GM18909 (cell line): ENCODE data around the gene KRT14.
"Not testable (repeated sequence)": the region's sequence is repeated elsewhere in the genome, so short reads cannot be mapped to it uniquely, and the experiment has no call there.

Experiments used
- ATAC-seq: cut with Tn5 transposase; IDR thresholded peaks from one replicate; pipeline ENCODE4 v1.9.1; 2021; ENCODE audit warnings: mild to moderate bottlenecking; ENCODE audit not compliant: unreplicated experiment, poor library complexity

KRT14 gene

DNA sequence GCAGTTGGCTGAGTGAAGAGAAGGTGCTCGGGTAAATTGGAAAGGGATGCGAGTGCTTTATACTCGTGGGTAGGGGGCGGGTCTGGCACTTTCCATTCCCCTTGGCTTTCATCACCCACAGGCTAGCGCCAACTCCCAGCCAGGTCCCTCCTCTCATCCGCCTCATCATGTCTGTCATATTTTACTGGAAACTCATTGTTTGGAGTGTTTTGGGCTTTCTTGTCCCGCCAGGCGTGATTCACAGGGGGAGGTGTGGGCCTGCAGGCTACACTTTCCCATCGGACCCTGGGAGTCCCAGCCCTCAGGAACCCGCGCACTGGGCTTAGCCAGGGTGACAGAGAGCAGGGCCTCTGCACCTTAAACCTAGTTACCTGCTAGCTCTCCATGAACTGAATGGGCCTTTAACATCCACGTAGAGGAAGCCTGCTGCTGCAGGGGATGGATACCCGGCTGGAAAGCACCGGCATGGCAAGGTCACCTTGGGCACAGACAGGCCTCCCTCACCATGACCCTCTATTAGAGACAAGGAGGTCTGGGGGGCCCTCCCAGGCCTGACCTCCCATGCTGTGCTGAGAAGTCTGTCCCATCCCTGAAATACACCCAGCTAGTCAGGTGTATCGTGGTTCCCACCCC lies at the start of gene KRT14:
TSS of gene KRT14 (minus strand) at position 33 of the 633 bp plus-strand sequence. CDS start 61 bp downstream, outside the sequence.
- ATAC-seq = no peak

DNA sequence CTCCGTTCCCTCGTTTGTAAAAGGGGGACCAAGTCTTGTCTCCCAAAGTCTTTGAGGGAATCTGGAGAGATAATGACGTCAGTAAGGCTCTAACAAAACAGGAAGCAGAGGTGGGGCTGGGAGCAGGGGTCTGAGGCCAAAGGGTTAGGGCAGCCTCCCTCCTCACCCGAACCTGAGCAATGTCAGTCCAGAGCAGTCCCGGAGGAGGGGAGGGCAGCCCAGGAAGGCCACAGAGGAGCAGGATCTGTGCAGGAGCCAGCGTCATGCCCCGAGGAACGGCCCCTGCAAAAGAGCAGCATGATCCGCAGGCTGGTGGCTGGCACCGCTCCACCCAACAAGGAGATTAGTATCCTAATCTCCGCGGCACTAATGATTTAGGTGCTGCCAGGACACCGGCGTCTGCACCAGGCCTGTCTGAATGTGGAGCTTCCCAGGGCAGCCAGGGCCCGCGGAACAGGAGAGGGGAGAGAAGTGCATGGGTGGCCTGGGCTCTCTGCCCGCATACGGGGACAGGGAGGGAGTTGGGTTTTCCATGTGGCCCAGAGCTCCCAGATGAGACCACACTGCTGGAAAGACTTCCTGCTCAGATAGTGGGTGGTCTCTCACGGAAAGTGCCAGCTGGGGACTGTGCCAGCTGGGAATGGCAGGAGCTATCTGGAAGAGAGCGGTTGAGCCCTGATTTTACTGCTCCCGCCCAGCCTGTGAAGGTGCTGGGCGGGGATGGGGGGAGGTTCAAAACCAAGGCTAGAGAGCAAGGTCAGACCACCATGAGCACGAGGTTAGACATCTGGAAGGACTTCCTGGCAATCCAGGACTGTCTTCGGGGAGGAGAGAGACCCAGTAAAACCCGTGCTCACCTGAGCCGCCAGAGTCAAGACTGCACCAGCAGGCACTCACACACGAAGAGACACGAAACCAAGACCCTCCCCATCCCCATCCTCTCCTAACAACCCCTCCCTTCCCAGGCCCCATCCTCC lies 48.7 kb upstream of the KRT14 start:
- no peak for ATAC-seq

DNA sequence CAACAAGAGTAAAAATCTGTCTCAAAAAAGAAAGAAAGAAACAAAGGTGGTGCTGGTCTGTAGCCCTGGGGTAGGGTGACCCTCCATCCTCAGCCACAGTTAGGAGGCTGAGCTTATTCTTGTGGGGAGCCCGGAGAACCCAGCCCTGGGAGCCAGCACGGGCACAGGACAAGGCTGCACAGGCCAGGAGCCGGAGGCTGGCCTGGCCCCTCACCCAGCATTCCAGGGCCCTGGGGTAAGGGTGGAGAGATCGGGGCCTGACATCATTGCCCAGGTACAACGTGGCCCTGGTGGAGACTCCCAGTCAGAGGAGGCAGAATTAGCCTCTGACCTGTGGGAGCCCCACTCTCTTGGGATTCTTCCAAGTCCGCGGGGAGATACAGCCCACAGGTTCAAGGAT lies 47.9 kb upstream of the KRT14 start:
- ATAC-seq = no peak

DNA sequence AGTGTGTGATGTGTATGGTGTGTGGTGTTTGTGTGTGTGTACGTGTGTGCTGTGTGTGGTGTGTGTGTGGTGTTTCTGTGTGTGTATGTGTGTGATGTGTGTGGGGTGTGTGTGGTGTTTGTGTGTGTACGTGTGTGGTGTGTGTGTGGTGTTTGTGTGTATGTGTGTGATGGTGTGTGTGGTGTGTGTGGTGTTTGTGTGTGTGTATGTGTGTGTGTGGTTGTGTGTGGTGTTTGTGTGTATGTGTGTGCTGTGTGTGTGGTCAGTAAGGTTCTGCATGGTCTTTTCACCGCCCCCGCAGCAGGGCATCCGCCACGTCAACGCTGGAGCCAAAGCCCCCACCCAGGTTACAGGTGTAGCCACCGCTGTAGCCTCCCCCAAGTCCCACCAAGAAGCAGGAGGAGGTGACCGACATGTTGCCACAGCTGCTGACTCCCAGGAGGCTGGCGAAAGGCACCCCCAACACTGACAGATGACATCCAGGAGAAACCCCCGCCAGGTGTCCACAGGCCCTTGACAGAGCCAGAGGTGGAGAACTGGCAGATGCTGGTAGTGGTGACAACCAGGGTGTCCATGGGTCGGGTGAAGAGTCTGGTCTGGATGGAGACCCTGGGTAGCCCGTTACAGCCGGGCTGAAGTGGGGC lies 47.0 kb upstream of the KRT14 start:
- ATAC-seq = no peak

DNA sequence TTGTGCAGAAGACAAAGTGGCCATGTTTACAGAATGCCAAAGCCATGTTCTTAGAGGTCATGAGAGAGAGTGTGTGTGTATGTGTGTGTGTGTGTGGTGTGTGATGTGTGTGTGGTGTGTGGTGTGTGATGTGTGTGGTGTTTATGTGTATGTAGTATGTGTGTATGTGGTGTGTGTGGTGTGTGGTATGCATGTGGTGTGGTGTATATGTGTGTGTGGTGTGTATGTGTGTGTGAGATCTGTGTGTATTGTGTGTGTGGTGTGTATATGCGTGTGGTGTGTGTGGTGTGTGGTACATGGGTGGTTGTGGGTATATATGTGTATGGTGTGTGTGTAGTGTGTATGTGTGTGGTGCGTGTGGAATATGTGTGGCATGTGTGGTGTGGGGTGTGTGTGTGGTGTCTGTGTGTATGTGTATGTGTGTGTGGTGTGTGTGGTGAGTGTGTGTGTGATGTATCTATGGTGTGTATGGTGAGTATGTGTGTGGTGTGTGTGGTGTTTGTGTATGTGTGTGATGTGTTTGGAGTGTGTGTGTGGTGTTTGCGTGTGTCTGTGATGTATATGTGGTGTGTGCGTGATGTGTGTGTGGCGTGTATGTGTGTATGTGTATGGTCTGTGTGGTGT lies 45.9 kb upstream of the KRT14 start:
- ATAC-seq = no peak

DNA sequence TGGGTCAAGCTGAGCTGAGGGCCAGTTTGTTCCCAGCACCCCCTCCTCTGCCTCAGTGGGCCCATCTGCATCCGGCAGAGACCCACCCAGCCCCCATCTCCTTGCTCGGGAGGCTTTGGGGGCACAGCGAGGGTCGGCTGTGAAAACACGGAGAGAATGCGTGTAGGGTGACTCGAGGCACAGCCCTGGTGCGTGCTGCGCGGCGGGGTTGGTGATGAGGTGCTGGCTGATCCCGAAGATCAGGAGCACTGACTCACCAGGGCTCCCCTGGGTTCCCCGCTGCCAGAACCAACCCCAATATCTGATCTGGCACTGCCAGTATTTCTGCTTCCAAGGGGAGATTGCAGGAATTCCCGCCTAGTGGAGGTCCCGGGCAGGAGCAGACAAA lies 45.2 kb upstream of the KRT14 start:
- no peak for ATAC-seq

DNA sequence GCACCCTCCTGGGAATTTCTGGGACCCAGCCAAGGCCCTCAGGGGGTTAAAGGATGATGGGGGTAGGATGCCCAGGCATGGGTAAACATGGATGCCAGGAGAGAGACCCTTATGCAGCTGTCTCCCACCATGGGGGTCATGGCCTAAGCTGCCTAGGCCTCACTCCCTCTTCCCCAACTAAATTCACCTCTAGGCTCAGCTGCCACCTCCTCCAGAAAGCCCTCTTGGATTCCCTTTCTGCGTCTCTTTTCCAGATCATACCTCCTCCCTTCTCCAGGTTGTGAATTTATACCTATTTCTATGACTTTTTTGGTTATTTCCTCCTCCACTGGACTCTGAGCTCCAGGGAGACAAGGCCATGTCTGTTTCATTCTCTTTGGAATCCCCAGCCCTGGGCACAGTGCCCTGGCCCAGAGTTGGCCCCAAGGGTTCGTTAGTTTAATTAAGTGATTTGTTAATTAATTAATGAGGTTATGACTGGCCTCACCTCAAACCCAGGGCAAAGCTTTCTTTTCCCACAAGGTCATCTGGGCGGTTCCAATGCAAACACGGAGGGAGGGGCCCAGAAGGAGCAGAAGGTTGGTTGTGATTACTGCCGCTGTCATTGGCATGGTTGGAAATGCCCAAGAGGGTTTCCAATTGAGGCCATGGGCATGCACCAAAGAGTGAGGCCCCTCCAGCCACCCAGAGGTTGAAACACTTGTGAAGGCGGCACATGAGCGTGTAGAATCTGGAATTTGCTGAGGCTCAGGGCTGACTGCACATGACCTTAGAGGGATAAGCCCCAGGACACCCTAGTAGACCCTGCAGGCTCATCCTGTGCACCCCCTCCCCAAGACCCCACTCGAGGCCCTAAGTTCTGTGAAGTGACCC lies 44.6 kb upstream of the KRT14 start:
- no peak for ATAC-seq

DNA sequence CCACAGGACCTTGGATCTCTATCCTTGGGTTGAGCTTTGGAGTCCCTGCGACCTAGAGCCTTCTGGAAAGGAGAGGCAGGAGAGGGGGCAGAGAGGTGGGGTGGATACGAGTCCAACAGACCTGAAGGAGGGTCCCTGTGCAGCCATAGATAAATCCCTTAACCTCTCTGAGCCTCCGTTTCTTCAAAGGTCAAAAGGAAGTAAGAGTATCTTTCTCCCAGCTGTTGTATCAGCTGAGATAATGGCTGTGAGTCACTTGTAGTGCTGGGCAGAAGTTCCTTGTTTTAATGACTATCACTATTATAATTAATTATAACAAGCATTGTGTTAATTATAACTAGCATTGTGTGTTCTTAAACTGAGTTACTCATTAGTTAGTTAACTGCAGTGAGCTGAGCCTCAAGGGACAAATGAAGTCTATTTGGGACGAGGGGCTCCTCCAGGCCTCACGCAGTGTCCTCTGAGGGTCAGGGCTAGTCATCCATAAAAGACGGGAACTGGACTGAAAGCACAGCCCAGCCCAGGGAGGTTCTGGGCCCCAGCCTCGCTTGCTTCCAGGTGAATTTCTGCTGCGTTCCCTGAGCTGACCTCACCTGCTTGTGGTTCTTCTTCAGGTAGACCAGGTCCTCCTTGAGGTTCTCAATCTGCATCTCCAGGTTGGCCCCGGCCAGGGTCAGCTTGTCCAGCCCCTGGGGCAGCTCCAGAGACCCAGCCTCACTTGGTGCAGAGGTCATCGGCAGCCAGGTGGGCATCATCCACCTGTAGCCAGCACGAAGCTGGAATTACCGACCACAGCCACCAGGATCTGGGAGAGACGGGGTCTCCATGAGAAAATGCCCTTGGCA lies 43.4 kb upstream of the KRT14 start:
- no peak for ATAC-seq

DNA sequence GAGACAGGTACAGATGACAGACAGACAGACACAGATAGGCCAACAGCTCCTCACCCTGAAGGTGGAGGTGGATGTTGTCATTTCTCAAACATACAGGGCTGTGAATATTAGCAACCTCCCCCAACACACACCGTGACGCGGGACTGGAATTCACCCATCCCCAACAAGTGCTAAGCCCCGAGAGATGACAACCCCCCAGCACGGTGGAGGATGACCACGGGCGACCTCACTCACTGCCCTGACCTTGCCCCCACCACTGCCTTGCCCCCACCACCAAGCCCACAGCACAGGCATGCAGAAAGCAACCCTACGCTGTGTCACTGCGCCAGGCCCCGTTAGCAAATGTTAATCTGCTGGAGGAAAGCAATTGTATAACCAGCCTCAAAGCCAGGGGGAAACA lies 42.6 kb upstream of the KRT14 start:
- ATAC-seq = no peak

DNA sequence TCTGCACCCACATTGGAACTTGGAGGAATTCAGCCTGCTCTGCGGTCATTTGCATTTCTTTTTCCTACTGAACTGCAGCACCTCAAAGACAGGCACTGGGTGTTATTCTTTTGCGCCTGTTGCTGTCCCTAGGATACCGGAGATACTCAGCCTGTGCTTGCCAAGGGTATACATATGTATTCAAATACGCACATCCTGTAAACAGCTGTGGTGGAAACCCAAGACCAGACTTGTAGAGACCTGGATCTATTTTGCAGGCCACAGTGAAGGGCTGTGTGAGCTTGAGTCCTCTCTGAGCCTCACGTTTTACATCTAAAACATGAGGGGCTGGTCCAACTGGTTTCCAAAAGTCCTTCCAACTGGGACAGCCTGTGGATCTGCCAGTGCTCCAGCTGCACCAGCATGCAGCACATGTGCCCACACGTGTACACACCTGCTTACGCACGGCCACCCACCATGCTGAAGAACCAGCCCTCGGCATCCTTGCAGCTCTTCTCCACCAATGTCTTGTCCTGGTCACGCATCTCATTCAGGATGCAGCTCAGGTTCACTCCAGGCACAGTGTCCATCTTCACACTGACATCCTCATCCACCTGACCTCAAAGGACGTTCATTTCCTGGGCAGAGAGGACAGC lies 42.0 kb upstream of the KRT14 start:
- not testable (repeated sequence) for ATAC-seq

DNA sequence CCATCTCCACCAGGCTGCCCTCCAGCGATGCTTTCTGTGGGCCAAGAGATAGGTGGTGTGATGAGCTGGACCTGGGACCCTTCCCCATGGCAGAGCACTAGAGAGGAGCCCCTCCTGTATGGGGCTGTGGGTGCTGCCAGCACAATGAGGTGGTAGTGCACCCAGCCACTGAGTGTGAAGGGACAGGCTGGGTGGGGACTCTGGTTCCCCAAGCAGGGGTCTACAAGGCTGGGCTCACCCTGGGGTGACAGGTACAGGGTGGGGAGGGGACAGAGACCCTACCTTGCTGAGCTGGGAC lies 41.3 kb upstream of the KRT14 start:
- ATAC-seq = not testable (repeated sequence)

DNA sequence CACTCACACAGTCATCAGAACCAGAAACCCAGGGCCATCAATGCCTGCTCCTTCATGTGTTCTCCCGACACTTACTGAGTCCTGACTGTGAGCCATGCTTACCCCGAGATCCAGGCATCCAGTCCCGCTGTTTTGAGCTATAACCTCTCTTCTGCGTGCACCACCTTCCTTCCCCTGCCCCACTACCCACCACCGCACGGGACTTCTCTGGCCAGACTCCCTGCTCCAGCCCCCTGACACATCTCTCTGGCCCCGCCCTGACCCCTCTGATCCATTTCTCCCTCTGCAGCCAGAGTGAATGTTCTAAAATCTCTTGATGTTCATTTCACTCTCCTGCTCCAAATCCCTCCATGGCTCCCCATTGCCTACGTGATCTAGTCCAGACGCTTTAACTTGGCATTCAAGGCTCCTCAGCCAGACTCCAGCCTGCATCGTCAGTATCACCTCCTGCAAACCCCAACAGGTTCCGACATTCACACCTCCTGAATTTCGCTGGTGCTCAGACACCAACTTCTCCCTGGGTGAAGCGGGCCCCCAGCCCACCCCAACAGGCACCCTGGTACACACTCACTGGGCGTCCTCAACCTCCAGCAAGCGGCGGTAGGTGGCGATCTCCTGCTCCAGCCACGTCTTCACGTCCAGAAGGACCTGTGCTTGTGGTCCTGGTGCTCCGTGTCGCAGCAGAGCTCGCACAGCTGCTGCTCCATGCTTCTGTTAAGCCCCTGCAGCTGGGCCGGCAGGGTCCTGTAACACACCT lies 40.8 kb upstream of the KRT14 start:
- no peak for ATAC-seq

DNA sequence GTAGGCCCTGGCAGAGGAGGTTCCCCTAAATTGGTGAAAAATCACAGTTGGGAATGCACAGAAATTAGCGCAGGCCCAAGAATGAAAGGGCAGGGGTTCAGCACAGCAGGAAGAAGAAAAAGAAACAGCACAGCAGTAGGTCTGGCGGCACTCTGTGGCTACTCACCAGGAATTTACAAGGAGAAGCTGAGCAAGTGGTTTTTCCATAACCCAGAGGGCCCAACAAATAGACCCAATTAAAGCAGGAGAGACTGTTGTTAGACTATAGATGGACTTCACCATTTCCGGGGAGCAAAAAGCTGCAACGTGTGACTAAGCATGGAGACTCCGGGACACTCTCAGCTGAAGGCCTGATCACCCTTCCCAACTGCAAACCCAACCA lies 40.2 kb upstream of the KRT14 start:
- ATAC-seq = not testable (repeated sequence)

DNA sequence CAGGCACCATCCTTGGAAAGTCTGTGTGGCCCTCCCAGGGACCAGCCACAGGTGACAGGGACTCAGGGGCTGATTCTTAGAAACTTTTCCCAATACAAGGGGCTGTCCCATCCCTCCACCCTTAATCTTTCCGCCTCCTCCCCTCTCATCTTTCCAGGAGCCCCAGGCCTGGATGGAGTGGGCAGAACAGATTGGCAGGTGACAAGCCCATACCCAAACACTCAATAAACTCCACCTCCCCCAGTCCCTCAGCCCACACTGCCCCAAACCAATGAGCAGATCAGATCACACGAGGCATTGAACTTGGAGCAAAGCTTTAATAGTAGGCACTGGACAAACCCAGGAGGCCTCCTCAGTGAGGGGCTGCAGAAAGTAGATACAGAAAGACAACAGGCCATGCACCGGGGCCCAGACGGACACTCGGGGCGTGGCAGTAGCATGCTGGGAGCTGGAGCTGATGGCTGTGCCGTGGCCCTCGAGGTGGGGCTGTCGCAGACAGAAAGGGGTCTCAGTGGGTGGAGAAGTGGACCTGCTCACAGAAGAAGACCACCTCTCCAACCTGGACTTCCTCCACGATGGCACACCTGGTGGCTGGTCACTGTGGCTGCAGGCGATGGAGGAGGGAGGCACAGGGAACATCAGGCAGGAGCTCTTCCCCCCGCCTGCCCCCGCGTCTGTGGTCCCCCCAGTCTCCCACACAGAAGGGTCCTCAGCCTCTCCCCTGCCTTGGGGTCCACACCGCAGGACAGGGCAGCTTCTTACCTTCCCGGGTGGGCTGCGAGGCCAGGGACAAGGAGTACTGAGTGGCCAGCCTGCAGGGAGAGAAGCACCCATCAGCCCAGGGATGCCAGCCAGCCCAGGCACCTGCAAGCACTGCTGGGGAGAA lies 39.6 kb upstream of the KRT14 start:
- not testable (repeated sequence) for ATAC-seq

DNA sequence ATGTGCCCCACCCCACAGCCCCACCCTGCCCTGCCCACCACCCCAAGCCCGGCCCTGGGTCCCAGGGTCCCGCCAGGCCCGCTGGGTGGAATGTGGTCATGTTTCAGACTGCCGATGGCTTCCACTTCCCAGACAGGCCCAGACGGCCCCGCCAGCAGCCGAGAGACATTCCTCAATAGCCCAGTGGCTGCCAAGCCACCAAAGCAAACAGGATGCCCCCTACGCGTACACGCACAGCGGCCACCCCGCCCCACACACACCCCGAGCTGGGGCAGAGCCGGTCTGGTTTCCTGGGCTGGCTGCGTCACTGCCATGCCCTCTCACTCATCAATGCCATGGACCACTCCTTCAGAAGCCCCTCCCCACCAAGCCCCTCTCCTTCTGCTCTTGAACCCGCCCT lies 38.9 kb upstream of the KRT14 start:
- no peak for ATAC-seq

DNA sequence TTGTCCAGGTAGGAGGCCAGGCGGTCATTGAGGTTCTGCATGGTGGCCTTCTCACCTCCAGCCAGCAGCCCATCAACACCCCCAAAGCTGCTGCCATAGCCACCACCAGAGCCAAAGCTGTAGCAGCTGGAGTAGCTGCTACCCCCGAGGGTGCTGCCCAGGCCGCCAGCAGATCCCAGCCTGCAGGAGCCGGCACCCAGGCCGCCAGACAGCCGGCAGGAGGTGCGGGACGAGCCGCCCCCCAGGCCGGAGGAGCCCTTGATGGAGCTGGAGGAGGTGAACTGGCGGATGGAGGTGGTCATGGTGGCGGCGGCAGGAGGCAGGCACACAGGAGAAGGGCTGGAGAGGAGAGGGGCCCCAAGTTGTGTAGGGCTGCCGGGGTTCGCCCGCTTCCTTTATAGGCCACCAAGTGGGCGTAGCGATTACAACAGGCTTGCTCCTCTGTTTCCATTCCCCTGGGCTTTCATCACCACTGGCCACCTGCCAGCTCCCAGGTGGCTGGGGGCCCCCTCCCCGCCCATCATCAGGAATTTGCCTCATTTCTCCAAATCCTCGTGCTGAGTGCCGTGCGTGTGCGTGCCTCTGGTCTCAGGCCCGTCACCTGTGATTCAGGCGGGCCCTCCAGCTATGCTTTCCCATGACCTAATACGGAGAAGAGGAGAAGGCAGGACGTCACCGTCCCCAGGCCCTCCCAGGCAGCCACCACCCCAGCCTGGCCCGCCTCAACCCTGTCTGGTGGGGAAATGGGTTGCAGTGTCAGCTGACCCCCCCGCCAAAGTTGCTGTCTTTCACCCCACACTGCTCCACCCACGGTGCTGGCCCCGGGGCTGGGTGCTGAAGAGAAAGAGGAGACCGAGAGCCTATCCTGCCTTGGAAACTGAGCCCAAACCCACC lies 37.8 kb upstream of the KRT14 start, which contains the start of gene KRT17:
TSS of gene KRT17 (minus strand) at position 368 of the 894 bp plus-strand sequence. CDS start at position 302, 66 bp downstream.
- ATAC-seq = no peak
